Left ventricle myocardium inferior (tissue), 1 donor: ENCODE data around the gene RETNLB. TPM values are rescaled to one million over a fixed set of nuclear protein-coding genes. Genes with fewer than 3 reads are reported as not detected.

Experiments
- DNase-seq: peaks from one replicate; pipeline ENCODE4 v3.0.0-alpha.2; 2020
- H3K27ac ChIP-seq: fragments of 200-600 bp; replicated peaks from 2 replicates; pipeline ENCODE4 v1.8.0; 2021
- H3K27me3 ChIP-seq: fragments of 200-600 bp; 2 replicates; pipeline ENCODE4 v1.8.0; 2021; ENCODE audit warnings: low read depth
- H3K36me3 ChIP-seq: fragments of 200-600 bp; 2 replicates; pipeline ENCODE4 v1.8.0; 2021
- H3K4me1 ChIP-seq: fragments of 200-600 bp; 2 replicates; pipeline ENCODE4 v1.8.0; 2021
- H3K4me3 ChIP-seq: fragments of 200-600 bp; 2 replicates; pipeline ENCODE4 v1.8.0; 2021; ENCODE audit warnings: mild to moderate bottlenecking, moderate library complexity
- H3K9me3 ChIP-seq: fragments of 200-600 bp; replicated peaks from 2 replicates; pipeline ENCODE4 v1.8.0; 2021
- CTCF ChIP-seq: fragments of 200-600 bp; IDR thresholded peaks from 2 replicates; pipeline ENCODE4 v1.8.0; 2021; ENCODE audit warnings: antibody characterized with exemption, mild to moderate bottlenecking, borderline replicate concordance
- intact Hi-C: fragments of 100-400 bp; cut with micrococcal nuclease; formaldehyde crosslinking; loops from one replicate; pipeline ENCODE4 v1.11.0; 2022
- total RNA-seq: library from RNA; stranded (reverse); fragmentation: NEBNext Ultra II Directional; extraction: Animal tissue kit (Norgen Biotek cat#: 25700); gene quantifications from one replicate; pipeline ENCODE4 v1.2.1, GENCODE V29; 2021
- donor health status: DM: no; HTN: yes; CAD: no; lungs with severe emphysema.

The RETNLB gene
- total RNA-seq, 1 donor from 2014 or later: not detected

- H3K27me3 ChIP-seq: no peaks in the 10 kb centered on the region
- H3K4me3 ChIP-seq: no peak overlapping the region
- no peaks in the 10 kb centered on the region for H3K36me3 ChIP-seq
- intact Hi-C loops: no loop called here
- H3K27ac ChIP-seq: no peak overlapping the region
- DNase-seq: no peak
- no peaks in the 10 kb centered on the region for H3K4me1 ChIP-seq
- H3K9me3 ChIP-seq: peaks cover 12% of the 10 kb centered on the region
- no peak for TF ChIP-seq CTCF
Measured at GRCh38 chr3:108742929-108743328, 14.3 kb downstream of the RETNLB start.

DNA sequence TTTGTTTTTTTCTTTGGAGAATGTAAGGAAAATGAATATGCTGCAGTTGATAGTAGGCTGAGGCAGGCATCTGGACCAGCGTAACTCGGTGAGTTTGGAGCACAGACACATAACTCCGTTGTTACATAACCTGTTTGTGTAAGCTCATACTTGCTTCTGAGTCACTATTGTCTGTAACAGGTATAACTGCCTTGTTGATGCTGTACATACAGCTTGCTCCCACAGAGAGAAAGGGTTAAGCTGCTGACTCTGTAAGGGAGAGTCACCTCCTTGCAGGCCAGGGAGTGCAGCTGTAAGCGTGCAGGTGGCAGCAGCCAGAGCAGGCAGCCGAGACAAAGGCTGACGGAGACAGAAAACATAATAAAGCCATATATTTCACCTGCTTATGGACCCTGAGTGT, 20.4 kb downstream of the RETNLB start:
- TF ChIP-seq CTCF: no peak
- H3K27me3 ChIP-seq: peaks cover 9% of the 10 kb centered on the region
- no peak overlapping the region for H3K27ac ChIP-seq
- no peak overlapping the region for H3K4me3 ChIP-seq
- no peak for DNase-seq
- intact Hi-C loops: no loop called here
- H3K36me3 ChIP-seq: no peaks in the 10 kb centered on the region
- H3K4me1 ChIP-seq: no peaks in the 10 kb centered on the region
- H3K9me3 ChIP-seq: no peaks in the 10 kb centered on the region

DNA sequence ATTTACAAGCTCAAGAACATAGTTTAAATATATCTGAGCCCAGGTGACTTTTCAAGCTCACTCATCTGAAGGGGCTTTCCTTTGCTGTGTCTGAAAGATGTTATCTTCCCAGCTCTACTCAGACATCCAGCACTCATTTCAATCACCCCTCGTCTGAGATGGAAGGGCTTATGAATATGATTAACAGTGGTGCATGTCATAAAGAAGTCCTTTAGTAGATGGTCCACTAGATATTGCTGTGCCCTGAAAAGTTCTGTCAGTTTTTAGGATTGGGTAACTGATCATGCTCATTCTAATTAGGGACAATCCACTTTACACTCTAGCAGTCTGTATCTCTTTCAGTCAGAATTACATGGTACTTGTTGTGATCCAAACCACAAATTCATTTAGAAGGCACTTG, 28.3 kb downstream of the RETNLB start:
- no peaks in the 10 kb centered on the region for H3K9me3 ChIP-seq
- no peak overlapping the region for H3K4me3 ChIP-seq
- H3K27ac ChIP-seq: no peak overlapping the region
- TF ChIP-seq CTCF: no peak
- no peak for DNase-seq
- H3K27me3 ChIP-seq: no peaks in the 10 kb centered on the region
- H3K36me3 ChIP-seq: no peaks in the 10 kb centered on the region
- intact Hi-C loops: no loop called here
- H3K4me1 ChIP-seq: no peaks in the 10 kb centered on the region

- Histone ChIP-seq H3K36me3 (no peaks in the 10 kb centered on the region), H3K27me3 (no peaks in the 10 kb centered on the region), H3K9me3 (no peaks in the 10 kb centered on the region), H3K4me1 (no peaks in the 10 kb centered on the region), H3K27ac (no peak overlapping the region), H3K4me3 (no peak overlapping the region)
- intact Hi-C loops: no loop called here
- TF ChIP-seq CTCF: no peak
- DNase-seq: no peak
Measured at GRCh38 chr3:108728105-108728504, 29.1 kb downstream of the RETNLB start.

DNA sequence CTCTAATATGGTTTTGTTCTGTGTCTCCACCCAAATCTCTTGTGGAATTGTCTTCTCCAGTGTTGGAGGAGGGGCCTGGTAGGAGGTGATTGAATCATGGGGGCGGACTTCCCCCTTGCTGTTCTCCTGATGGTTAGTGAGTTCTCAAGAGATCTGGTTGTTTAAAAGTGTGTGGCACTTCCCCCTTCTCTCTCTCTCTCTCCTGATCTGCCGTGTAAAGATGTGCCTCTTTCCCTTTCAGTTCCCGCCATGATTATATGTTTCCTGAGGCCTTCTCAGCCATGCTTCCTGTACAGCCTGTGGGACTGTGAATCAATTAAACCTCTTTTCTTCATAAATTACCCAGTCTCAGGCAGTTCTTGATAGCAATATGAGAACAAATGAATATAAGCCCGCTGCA, 33.1 kb downstream of the RETNLB start:
- no peak overlapping the region for H3K4me3 ChIP-seq
- H3K36me3 ChIP-seq: no peaks in the 10 kb centered on the region
- H3K9me3 ChIP-seq: no peaks in the 10 kb centered on the region
- intact Hi-C loops: no loop called here
- no peaks in the 10 kb centered on the region for H3K27me3 ChIP-seq
- no peak overlapping the region for H3K27ac ChIP-seq
- no peak for DNase-seq
- no peak for TF ChIP-seq CTCF
- H3K4me1 ChIP-seq: no peaks in the 10 kb centered on the region

DNA sequence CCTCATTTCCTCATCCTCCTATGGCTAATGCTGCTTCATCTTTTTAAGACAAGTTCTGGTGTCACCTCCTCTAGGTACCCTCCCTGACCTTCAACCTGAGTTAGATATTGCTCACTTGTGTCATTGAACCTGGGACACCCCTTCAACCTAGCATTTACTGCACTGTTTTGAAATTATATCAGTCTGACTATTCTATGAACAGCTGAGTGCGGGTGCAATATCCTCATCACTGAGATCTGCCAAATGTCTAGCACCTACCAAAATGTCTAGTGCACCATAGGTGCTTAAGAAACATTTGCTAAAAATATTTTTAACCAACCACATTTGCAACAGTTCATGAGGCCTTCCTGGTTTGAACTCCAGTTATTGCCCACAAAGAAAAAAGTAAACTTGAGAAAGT, 34.5 kb downstream of the RETNLB start:
- H3K27me3 ChIP-seq: no peaks in the 10 kb centered on the region
- H3K4me3 ChIP-seq: no peak overlapping the region
- DNase-seq: no peak
- no peaks in the 10 kb centered on the region for H3K36me3 ChIP-seq
- no peak overlapping the region for H3K27ac ChIP-seq
- no peaks in the 10 kb centered on the region for H3K4me1 ChIP-seq
- intact Hi-C loops: no loop called here
- no peaks in the 10 kb centered on the region for H3K9me3 ChIP-seq
- no peak for TF ChIP-seq CTCF
